Measurements from ENCODE around the gene ACOXL. TPM values are rescaled to one million over a fixed set of nuclear protein-coding genes. Genes with fewer than 3 reads are reported as not detected.

The ACOXL gene
- total and polyA plus RNA-seq, 8 donors = 4.7 to 30.3 (median 8.3) TPM

- intact Hi-C loops (cut with DNase I) = no loop called here
- no peak overlapping the region for H3K4me3 ChIP-seq
- H3K4me1 ChIP-seq = peaks cover 0 to 3% of the 10 kb centered on the region in 2 donors
- no peak for ATAC-seq
- TF ChIP-seq CTCF (IDR thresholded peaks at IDR 0.05) = no peak
- H3K9me3 ChIP-seq = peaks cover 0 to 7% of the 10 kb centered on the region in 2 donors
- DNase-seq = no peak
- no peak overlapping the region for H3K27ac ChIP-seq
- no peaks in the 10 kb centered on the region for H3K27me3 ChIP-seq
- no peaks in the 10 kb centered on the region for H3K36me3 ChIP-seq
Observed at GRCh38 chr2:111015283-111015995, 283.1 kb downstream of the ACOXL start.

GRCh38 chr2:111017034-111017622 lies 284.8 kb downstream of the ACOXL start:
- Histone ChIP-seq H3K4me1 (peaks cover 0 to 4% of the 10 kb centered on the region in 2 donors), H3K36me3 (no peaks in the 10 kb centered on the region), H3K27me3 (no peaks in the 10 kb centered on the region), H3K27ac (no peak overlapping the region), H3K9me3 (peaks cover 0 to 6% of the 10 kb centered on the region in 2 donors), H3K4me3 (no peak overlapping the region)
- TF ChIP-seq CTCF (IDR thresholded peaks at IDR 0.05) = no peak
- intact Hi-C loops (cut with DNase I) = no loop called here
- DNase-seq (no peak), ATAC-seq (no peak)

- H3K36me3 ChIP-seq = no peaks in the 10 kb centered on the region
- TF ChIP-seq CTCF (IDR thresholded peaks at IDR 0.05) = no peak
- no peaks in the 10 kb centered on the region for H3K27me3 ChIP-seq
- DNase-seq (no peak), ATAC-seq (no peak)
- no peak overlapping the region for H3K27ac ChIP-seq
- no peak overlapping the region for H3K4me3 ChIP-seq
- no peaks in the 10 kb centered on the region for H3K9me3 ChIP-seq
- intact Hi-C loops (cut with DNase I) = no loop called here
- peaks cover 0 to 11% of the 10 kb centered on the region in 2 donors for H3K4me1 ChIP-seq
Observed at GRCh38 chr2:111017909-111018308, 285.5 kb downstream of the ACOXL start.

- Histone ChIP-seq H3K27ac (no peak overlapping the region), H3K4me3 (no peak overlapping the region)
Observed at GRCh38 chr2:111019381-111019780, 287.0 kb downstream of the ACOXL start.

More at GRCh38 chr2:111019381-111019780, 287.0 kb downstream of the ACOXL start:
- no peaks in the 10 kb centered on the region for H3K9me3 ChIP-seq
- no peak for TF ChIP-seq CTCF (IDR thresholded peaks at IDR 0.05)
- H3K27me3 ChIP-seq = no peaks in the 10 kb centered on the region
- DNase-seq (no peak), ATAC-seq (no peak)
- no peaks in the 10 kb centered on the region for H3K36me3 ChIP-seq
- peaks cover 0 to 18% of the 10 kb centered on the region in 2 donors for H3K4me1 ChIP-seq
- intact Hi-C loops (cut with DNase I) = no loop called here

Measured in left lung (tissue), 10 donors.